MCF 10A (cell line): Measurements from ENCODE around the gene CR1. TPM values are rescaled to one million over a fixed set of nuclear protein-coding genes. Genes with fewer than 3 reads are reported as not detected.

Experiments
- BruUV-seq: library from RNA; stranded (reverse); fragments of 400-500 nt; replicated peaks from 2 replicates; lab custom pipeline; 2021; lab: Mats Ljungman, UMichigan
- CTCF ChIA-PET: fragments of 300-600 bp; sonication (Branson Sonifier 250); formaldehyde crosslinking; extraction: SDS; loops from one replicate; lab custom pipeline; 2021; ENCODE audit warnings: antibody characterized with exemption, inconsistent platforms; lab: Yijun Ruan, JAX
- POLR2A ChIA-PET: fragments of 300-600, 350-650 bp; sonication (Branson Sonifier 250); formaldehyde crosslinking; extraction: SDS; loops from one replicate; lab custom pipeline; 2020; ENCODE audit warnings: antibody characterized with exemption, inconsistent platforms; lab: Yijun Ruan, JAX
- DNase-seq: peaks from one replicate; pipeline ENCODE4 v3.0.0-alpha.2; 2018; ENCODE audit not compliant: unreplicated experiment
- H3K27ac Mint-ChIP-seq: one replicate; pipeline ENCODE4 v1.8.0; 2022; ENCODE audit warnings: mild to moderate bottlenecking, low read depth, mixed read lengths; ENCODE audit not compliant: unreplicated experiment
- H3K27me3 Mint-ChIP-seq: one replicate; pipeline ENCODE4 v1.8.0; 2022; ENCODE audit warnings: mixed read lengths; ENCODE audit not compliant: insufficient read depth, unreplicated experiment
- H3K36me3 Mint-ChIP-seq: one replicate; pipeline ENCODE4 v1.8.0; 2022; ENCODE audit warnings: mild to moderate bottlenecking, moderate library complexity, mixed read lengths; ENCODE audit not compliant: insufficient read depth, unreplicated experiment
- H3K4me1 Mint-ChIP-seq: one replicate; pipeline ENCODE4 v1.8.0; 2022; ENCODE audit warnings: mixed read lengths; ENCODE audit not compliant: insufficient read depth, unreplicated experiment
- H3K4me3 Mint-ChIP-seq: one replicate; pipeline ENCODE4 v1.8.0; 2022; ENCODE audit warnings: mild to moderate bottlenecking, moderate library complexity, mixed read lengths; ENCODE audit not compliant: unreplicated experiment
- H3K9me3 Mint-ChIP-seq: one replicate; pipeline ENCODE4 v1.8.0; 2022; ENCODE audit warnings: mixed read lengths; ENCODE audit not compliant: unreplicated experiment
- intact Hi-C: fragments of 100-400 bp; cut with micrococcal nuclease; formaldehyde crosslinking; loops from 2 replicates; pipeline ENCODE4 v1.14.1; 2022
- total RNA-seq: library from RNA; stranded (reverse); gene quantifications from 2 replicates; pipeline ENCODE4 v1.2.3, GENCODE V29; 2022
- TF ChIP-seq, protein P1 (sequence below): fragments of 200-600 bp; IDR thresholded peaks from one replicate; pipeline ENCODE4 v1.8.0; 2022; ENCODE audit warnings: antibody characterized with exemption, mild to moderate bottlenecking; ENCODE audit not compliant: unreplicated experiment

Gene CR1
- total RNA-seq, 1 experiment from 2014 or later, result not detected

DNA sequence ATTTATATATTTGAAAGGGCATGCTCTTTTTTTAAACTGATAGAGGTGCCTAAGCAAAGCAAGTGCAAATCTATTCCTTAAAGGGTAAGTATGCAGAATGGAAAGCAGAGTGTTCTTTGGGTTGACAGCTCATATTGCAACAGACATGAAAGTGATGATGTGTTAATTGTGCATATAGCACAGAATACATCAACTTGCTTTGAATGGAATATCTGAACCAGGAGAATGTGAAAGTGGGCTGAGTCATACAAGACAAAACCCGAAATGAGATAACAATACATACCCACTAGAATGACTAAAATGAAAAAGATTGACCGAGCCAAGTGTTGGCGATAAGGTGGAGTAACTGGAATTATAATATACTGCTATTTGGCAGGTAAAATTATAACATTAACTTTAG is 4.3 kb downstream of the CR1 start:
- Mint-ChIP-seq H3K27me3 (peaks cover 68% of the 10 kb centered on the region), H3K4me1 (peaks cover 6% of the 10 kb centered on the region), H3K27ac (no peak overlapping the region), H3K4me3 (no peak overlapping the region), H3K9me3 (no peaks in the 10 kb centered on the region), H3K36me3 (no peaks in the 10 kb centered on the region)
- ChIA-PET CTCF (interaction anchor here (0.5 to 8.0 kb wide), 74 partner anchors 10 to 1529 kb away, joined by 3 to 168 read pairs (median 5); partner anchors contain the start of genes C1orf116, C4BPB, CD55 and CR2), POLR2A (interaction anchor here (0.9 to 1.9 kb wide), 3 partner anchors 96 to 468 kb away, joined by 3 to 4 read pairs (median 3); partner anchors contain the start of gene C1orf116)
- BruUV-seq, result no TSS peak
- no peak for DNase-seq
- TF ChIP-seq, protein P1, sequence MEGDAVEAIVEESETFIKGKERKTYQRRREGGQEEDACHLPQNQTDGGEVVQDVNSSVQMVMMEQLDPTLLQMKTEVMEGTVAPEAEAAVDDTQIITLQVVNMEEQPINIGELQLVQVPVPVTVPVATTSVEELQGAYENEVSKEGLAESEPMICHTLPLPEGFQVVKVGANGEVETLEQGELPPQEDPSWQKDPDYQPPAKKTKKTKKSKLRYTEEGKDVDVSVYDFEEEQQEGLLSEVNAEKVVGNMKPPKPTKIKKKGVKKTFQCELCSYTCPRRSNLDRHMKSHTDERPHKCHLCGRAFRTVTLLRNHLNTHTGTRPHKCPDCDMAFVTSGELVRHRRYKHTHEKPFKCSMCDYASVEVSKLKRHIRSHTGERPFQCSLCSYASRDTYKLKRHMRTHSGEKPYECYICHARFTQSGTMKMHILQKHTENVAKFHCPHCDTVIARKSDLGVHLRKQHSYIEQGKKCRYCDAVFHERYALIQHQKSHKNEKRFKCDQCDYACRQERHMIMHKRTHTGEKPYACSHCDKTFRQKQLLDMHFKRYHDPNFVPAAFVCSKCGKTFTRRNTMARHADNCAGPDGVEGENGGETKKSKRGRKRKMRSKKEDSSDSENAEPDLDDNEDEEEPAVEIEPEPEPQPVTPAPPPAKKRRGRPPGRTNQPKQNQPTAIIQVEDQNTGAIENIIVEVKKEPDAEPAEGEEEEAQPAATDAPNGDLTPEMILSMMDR, result no peak
- intact Hi-C loops, result no loop called here

DNA sequence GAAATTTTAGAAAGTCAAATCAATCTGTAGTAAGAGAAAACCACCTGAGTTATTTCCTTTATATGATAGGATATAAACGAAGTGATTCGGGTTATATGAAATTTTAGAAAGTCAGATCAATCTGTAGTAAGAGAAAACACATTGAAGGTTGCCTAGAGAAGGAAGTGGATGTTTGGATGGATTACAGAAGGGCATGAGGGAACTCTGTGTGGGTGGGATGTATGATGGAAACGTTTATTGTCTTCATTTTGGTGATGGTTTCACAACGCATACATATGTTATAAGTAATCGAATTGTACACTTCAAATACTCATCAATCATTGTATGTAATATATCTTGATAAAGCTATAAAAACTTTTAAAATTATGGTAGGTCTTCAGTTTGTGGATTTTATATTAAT is 5.1 kb downstream of the CR1 start:
- intact Hi-C loops, result no loop called here
- H3K27ac Mint-ChIP-seq, result no peak overlapping the region
- DNase-seq, result no peak
- TF ChIP-seq, protein P1, result no peak
- H3K4me3 Mint-ChIP-seq, result no peak overlapping the region
- BruUV-seq, result no TSS peak
- no peaks in the 10 kb centered on the region for H3K36me3 Mint-ChIP-seq
- peaks cover 71% of the 10 kb centered on the region for H3K27me3 Mint-ChIP-seq
- no peaks in the 10 kb centered on the region for H3K9me3 Mint-ChIP-seq
- ChIA-PET POLR2A (interaction anchor here (0.6 to 1.9 kb wide), 4 partner anchors 8 to 478 kb away, joined by 3 to 4 read pairs (median 4); no protein-coding TSS in a partner anchor), CTCF (interaction anchor here (0.7 to 8.0 kb wide), 6 partner anchors 13 to 494 kb away, joined by 3 to 168 read pairs (median 3); partner anchors contain the start of gene CR2)
- peaks cover 6% of the 10 kb centered on the region for H3K4me1 Mint-ChIP-seq

DNA sequence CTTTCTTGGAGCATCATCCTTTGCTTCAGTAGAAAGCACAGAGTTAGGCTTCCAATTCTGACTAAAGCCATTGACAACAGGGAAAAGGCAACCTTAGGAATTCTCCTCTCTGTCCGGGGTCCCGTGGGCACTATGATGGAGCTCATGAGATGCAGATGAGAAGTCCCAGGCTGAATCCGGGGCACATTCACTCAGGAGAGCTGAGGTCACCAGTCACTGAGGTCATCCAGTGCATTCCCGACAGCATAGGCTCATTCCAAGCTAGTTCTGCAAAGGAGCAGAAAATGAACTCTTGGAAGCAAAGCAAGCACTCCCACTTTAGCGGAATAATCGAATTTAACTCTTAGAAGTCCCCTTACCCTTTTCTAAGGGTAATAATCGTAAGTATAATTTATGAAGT is 6.8 kb downstream of the CR1 start:
- DNase-seq, result no peak
- CTCF ChIA-PET, result interaction anchor here (0.5 to 8.0 kb wide), 6 partner anchors 22 to 587 kb away, joined by 3 to 168 read pairs (median 3); no protein-coding TSS in a partner anchor
- POLR2A ChIA-PET, result no interaction called here
- intact Hi-C loops, result no loop called here
- BruUV-seq, result no TSS peak
- Mint-ChIP-seq H3K36me3 (no peaks in the 10 kb centered on the region), H3K9me3 (no peaks in the 10 kb centered on the region), H3K27me3 (peaks cover 77% of the 10 kb centered on the region), H3K27ac (no peak overlapping the region), H3K4me1 (peaks cover 6% of the 10 kb centered on the region), H3K4me3 (no peak overlapping the region)
- TF ChIP-seq, protein P1, result no peak

DNA sequence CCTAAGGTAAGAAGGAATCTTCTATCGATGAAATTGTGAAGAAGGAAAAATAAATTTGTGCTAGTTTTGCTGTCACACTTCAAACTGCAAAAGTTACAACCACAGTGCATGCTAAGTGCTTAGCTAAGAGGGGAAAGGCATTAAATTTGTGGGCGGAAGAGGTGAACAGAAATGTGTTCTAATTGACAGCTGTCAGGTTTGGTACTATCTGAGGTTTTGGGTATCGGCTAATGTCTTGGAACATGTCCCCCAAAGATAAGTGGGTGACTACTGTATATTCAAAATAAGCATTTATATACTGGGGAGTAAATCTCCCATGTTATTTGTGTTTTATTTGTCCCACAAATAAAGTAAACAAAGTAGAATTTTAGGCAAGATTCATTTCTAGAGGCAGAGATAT is 8.0 kb downstream of the CR1 start:
- no peaks in the 10 kb centered on the region for H3K9me3 Mint-ChIP-seq
- ChIA-PET POLR2A (interaction anchor here (0.6 to 0.7 kb wide), 2 partner anchors 8 to 10 kb away, joined by 3 read pairs; no protein-coding TSS in a partner anchor), CTCF (interaction anchor here (1.1 to 8.0 kb wide), 2 partner anchors 99 to 422 kb away, joined by 4 to 168 read pairs; no protein-coding TSS in a partner anchor)
- intact Hi-C loops, result no loop called here
- no peaks in the 10 kb centered on the region for H3K36me3 Mint-ChIP-seq
- H3K4me3 Mint-ChIP-seq, result no peak overlapping the region
- H3K27ac Mint-ChIP-seq, result no peak overlapping the region
- no peak for DNase-seq
- TF ChIP-seq, protein P1, result no peak
- no TSS peak for BruUV-seq
- H3K4me1 Mint-ChIP-seq, result peaks cover 6% of the 10 kb centered on the region
- peaks cover 80% of the 10 kb centered on the region for H3K27me3 Mint-ChIP-seq
